ENCODE measurements around the gene PRKCE. TPM values are rescaled to one million over a fixed set of nuclear protein-coding genes. Genes with fewer than 3 reads are reported as not detected.

Gene PRKCE
- total RNA-seq, 2 donors from 2014 or later, result 7.2 to 25.4 TPM

GRCh38 chr2:46160326-46160725, 508.9 kb downstream of the PRKCE start:
- DNase-seq (ENCODE audit: low spot score), result no peak
- no peaks in the 10 kb centered on the region for H3K9me3 ChIP-seq
- H3K27ac ChIP-seq, result no peak overlapping the region
- TF ChIP-seq POLR2A (IDR thresholded peaks at IDR 0.05) (no peak), CTCF (IDR thresholded peaks at IDR 0.05) (no peak), POLR2AphosphoS5 (IDR thresholded peaks at IDR 0.05) (no peak)
- no peak overlapping the region for H3K4me3 ChIP-seq
- intact Hi-C loops (cut with DNase I), result loop anchor here (10.0 kb wide), 1 partner anchor 326 kb away; no protein-coding TSS in a partner anchor
- 72% methylated on average over 6 of the region's 6 CpGs for WGBS
- H3K4me1 ChIP-seq (replicated peaks), result no peaks in the 10 kb centered on the region
- no peaks in the 10 kb centered on the region for H3K27me3 ChIP-seq (replicated peaks; ENCODE audit: insufficient read depth)
- H3K36me3 ChIP-seq, result no peaks in the 10 kb centered on the region

GRCh38 chr2:46161315-46161714, 509.8 kb downstream of the PRKCE start:
- 73% methylated on average over 4 of the region's 4 CpGs for WGBS
- H3K9me3 ChIP-seq, result no peaks in the 10 kb centered on the region
- H3K4me1 ChIP-seq (replicated peaks), result no peaks in the 10 kb centered on the region
- intact Hi-C loops (cut with DNase I), result loop anchor here (10.0 kb wide), 1 partner anchor 327 kb away; no protein-coding TSS in a partner anchor
- TF ChIP-seq POLR2AphosphoS5 (IDR thresholded peaks at IDR 0.05) (no peak), POLR2A (IDR thresholded peaks at IDR 0.05) (no peak), CTCF (IDR thresholded peaks at IDR 0.05) (no peak)
- H3K27ac ChIP-seq, result no peak overlapping the region
- H3K4me3 ChIP-seq, result no peak overlapping the region
- no peak for DNase-seq (ENCODE audit: low spot score)
- no peaks in the 10 kb centered on the region for H3K27me3 ChIP-seq (replicated peaks; ENCODE audit: insufficient read depth)
- no peaks in the 10 kb centered on the region for H3K36me3 ChIP-seq

- TF ChIP-seq POLR2AphosphoS5 (IDR thresholded peaks at IDR 0.05) (no peak), POLR2A (IDR thresholded peaks at IDR 0.05) (no peak), CTCF (IDR thresholded peaks at IDR 0.05) (no peak)
- Histone ChIP-seq H3K4me1 (replicated peaks) (no peaks in the 10 kb centered on the region), H3K27me3 (replicated peaks; ENCODE audit: insufficient read depth) (no peaks in the 10 kb centered on the region), H3K4me3 (no peak overlapping the region), H3K9me3 (no peaks in the 10 kb centered on the region), H3K36me3 (no peaks in the 10 kb centered on the region), H3K27ac (no peak overlapping the region)
- intact Hi-C loops (cut with DNase I), result loop anchor here (10.0 kb wide), 1 partner anchor 327 kb away; no protein-coding TSS in a partner anchor
- no peak for DNase-seq (ENCODE audit: low spot score)
- WGBS, result 89% methylated on average over 3 of the region's 3 CpGs
Observed at GRCh38 chr2:46161911-46162310, 510.4 kb downstream of the PRKCE start.

- intact Hi-C loops (cut with DNase I), result loop anchor here (10.0 kb wide), 1 partner anchor 328 kb away; no protein-coding TSS in a partner anchor
- Histone ChIP-seq H3K27me3 (replicated peaks; ENCODE audit: insufficient read depth) (no peaks in the 10 kb centered on the region), H3K9me3 (no peaks in the 10 kb centered on the region), H3K27ac (no peak overlapping the region), H3K4me3 (no peak overlapping the region), H3K4me1 (replicated peaks) (no peaks in the 10 kb centered on the region), H3K36me3 (no peaks in the 10 kb centered on the region)
- no peak for TF ChIP-seq POLR2A (IDR thresholded peaks at IDR 0.05)
- no peak for TF ChIP-seq POLR2AphosphoS5 (IDR thresholded peaks at IDR 0.05)
- TF ChIP-seq CTCF (IDR thresholded peaks at IDR 0.05), result no peak
- WGBS, result 64% methylated on average over 11 of the region's 11 CpGs
- DNase-seq (ENCODE audit: low spot score), result no peak
Observed at GRCh38 chr2:46162329-46163097, 511.0 kb downstream of the PRKCE start.

- no peaks in the 10 kb centered on the region for H3K9me3 ChIP-seq
- DNase-seq (ENCODE audit: low spot score), result no peak
- intact Hi-C loops (cut with DNase I), result loop anchor here (10.0 kb wide), 1 partner anchor 328 kb away; no protein-coding TSS in a partner anchor
- H3K27me3 ChIP-seq (replicated peaks; ENCODE audit: insufficient read depth), result no peaks in the 10 kb centered on the region
- 100% methylated on average over 3 of the region's 3 CpGs for WGBS
- TF ChIP-seq CTCF (IDR thresholded peaks at IDR 0.05) (no peak), POLR2A (IDR thresholded peaks at IDR 0.05) (no peak)
- H3K4me1 ChIP-seq (replicated peaks), result no peaks in the 10 kb centered on the region
- no peak overlapping the region for H3K27ac ChIP-seq
- no peaks in the 10 kb centered on the region for H3K36me3 ChIP-seq
- H3K4me3 ChIP-seq, result no peak overlapping the region
Observed at GRCh38 chr2:46163098-46163430, 511.6 kb downstream of the PRKCE start.
